Fibroblast of skin of left quadriceps (primary cell): Measurements from ENCODE around the gene BRD9.
"Not testable (repeated sequence)": the region's sequence is repeated elsewhere in the genome, so short reads cannot be mapped to it uniquely, and the experiment has no call there.

Experiments used
- DNase-seq, 2 experiments: peaks; one replicate each; pipeline ENCODE4 v3.0.0-alpha.2; 2013; ENCODE audit warnings: low read depth in 2 of 2

The BRD9 gene

DNA sequence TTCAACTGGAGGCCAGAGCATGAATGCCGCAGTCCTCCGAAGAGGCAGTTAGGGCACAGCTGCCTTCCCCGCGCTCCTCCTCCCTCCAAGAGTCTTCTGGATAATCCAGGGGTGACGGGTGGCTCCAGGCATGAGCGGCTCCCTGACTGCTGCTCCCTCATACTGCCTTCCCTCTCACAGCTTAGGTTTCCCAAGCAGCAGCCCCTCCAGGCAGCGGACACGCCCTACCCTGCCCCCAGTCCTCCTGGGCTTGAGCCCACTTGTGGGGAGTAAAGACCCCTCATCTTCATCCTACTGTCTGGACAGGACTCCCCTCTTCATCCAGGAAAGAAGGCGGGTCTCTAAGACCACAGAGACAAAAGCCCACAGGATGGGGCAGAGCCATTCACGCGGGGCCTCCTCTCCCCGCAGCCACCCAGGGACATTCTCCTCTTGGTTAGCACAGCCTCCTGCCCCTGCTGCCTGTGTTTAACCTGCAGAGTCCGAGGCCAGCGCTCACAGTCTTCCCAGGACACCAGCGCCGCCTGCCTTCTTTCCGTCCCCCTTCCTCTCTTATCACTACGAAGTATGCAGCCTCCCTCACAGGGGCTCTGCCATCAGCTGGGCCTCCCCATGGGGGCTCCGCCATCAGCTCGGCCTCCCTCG, 47.4 kb downstream of the BRD9 start:
- not testable (repeated sequence) for DNase-seq

- DNase-seq: not testable (repeated sequence)
These were observed 48.2 kb downstream of the BRD9 start for GRCh38 chr5:844426-844825.

- DNase-seq: not testable (repeated sequence)
These were observed 48.7 kb downstream of the BRD9 start for GRCh38 chr5:843926-844325.

DNA sequence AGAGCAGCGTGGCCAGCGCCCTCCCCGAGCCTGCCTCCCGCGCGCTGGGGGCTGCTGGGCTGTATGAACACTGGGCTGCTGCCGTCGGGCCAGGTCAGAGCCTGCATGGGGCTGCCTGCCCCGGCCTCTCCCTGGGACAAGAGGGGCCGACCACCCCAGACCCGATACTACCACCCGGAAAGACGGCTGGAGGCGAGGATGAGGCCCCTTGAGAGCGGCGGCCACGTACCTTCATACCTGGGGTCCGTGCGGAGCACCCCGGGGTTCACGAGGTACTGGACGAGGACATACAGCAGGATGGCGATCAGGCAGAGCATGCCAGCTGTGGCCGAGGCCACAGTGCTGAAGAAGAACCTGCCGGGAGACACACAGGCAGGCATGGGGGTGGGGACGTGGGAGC, 49.2 kb downstream of the BRD9 start:
- not testable (repeated sequence) for DNase-seq

GRCh38 chr5:842402-843221, 50.0 kb downstream of the BRD9 start:
- DNase-seq: not testable (repeated sequence)

DNA sequence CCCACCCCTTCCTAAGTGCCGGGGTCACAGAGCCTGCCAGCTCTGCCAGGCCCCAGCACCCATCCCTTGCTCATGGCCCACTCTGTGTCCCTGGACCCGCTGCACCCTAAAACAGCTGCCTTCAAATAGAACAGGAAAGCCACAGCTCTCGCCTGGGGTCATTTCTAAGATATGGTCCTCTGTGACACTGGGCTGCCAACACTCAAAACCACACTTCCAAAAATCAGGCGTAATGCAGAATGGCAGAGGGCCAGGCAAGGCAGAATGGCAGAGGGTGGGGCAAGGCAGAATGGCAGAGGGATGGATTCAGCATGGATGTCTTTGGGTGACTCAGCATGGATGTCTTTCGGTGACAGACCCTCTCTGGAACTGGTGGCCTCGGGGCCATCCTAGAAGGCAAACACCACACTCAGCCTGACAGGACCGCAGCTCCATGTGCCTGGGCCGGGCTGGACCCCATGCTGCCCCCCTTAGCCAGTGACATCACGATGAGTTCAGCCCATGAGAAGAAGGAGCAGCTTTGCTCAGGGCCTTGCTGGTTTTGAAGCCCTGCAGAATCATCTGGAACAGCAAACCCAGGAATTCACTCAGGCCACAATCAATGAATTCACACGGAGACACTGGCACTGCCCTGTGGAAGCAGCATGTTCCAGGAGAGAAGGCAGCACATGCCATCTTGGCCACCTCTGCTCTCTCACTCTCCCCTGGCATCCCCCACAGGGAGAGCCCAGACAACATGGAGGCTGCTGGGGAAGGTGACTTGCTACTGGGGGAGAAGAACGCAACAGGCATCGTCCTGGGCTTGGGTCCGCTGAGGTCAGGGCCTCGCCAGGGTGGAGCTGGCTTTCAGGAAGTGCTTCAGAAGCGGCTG, 50.8 kb downstream of the BRD9 start:
- not testable (repeated sequence) for DNase-seq

GRCh38 chr5:840974-841435, 51.6 kb downstream of the BRD9 start:
- DNase-seq: not testable (repeated sequence)

GRCh38 chr5:840118-840973, 52.3 kb downstream of the BRD9 start:
- not testable (repeated sequence) for DNase-seq

DNA sequence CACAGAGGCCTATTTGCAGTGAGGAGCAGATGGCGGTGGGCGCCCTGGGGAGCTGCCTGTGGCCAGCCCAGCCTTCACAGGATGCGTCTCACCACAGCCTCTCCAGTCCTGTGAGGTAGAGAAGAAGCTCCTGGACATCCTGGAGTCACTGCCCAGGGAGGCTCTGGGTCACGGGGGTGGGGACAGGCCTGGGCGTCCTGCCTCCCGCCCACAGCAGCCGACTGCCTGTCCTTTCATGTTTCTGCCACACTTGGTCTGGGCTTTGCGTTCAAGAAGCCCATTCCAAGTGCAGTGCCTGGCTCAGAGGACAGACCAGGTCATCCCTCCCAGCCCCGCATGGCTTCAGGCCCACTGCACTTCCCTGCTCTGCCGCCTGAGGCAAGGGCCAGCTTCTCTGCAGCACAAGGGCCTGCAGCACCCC, 54.2 kb downstream of the BRD9 start:
- DNase-seq: not testable (repeated sequence)

DNA sequence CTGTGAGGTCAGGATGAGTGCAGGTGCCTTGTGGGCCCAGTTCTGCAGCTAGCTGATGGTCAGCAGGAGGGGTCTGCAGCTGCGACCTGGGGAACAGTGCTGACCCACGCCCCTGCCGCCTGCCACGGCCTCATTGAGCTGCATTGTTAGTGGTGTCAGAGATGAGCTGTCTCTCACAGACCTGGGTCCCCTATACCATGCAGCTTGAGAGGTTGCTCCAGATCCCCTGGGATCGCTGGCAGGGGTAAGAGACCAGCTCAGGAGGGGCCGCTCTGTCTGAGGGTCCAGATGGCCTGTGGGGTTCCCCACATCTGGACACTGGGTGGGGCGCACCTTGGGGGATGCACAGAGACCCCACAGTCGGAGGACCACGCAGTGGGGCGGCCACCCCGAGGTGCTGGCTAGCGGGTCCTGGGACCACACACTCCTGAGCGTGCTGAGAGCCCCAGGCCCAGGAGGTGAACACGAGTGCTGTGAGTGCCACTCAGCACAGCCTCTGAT, 54.9 kb downstream of the BRD9 start:
- not testable (repeated sequence) for DNase-seq

DNA sequence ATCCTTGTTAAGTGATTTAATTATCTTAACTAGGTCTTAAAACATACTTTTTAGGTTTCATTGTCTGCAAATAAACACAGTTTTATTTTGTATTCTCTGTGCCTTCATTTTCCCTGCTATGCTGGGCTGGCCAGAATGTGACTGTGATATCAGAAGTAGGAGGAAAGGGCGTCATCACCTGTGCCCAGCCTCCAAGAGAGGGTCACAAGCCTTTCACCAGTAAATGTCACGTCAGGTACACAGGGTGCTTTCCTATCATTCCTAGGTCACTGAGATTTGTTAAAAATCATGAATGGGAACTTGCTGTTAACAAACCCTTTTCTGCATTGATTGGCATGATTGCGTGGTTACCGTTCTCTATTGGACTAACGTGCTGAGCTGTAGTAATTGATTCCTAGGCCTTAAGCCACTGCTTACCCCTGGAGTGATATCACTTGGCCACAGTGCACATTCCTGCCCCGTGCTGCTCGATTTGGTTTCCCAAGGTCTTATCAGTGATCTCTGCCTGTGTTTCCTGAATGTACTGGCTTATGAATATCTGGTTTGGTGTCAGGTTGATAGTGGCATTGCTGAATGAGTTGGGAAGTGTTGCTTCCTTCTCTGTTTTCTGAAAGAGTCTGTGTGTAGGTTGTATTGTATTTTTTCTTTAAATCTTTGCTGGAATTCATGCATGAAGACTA, 56.5 kb downstream of the BRD9 start:
- DNase-seq: not testable (repeated sequence)

- not testable (repeated sequence) for DNase-seq
These were observed 58.6 kb downstream of the BRD9 start for GRCh38 chr5:834013-834412.

- not testable (repeated sequence) for DNase-seq
These were observed 64.4 kb downstream of the BRD9 start for GRCh38 chr5:828194-828593.

DNA sequence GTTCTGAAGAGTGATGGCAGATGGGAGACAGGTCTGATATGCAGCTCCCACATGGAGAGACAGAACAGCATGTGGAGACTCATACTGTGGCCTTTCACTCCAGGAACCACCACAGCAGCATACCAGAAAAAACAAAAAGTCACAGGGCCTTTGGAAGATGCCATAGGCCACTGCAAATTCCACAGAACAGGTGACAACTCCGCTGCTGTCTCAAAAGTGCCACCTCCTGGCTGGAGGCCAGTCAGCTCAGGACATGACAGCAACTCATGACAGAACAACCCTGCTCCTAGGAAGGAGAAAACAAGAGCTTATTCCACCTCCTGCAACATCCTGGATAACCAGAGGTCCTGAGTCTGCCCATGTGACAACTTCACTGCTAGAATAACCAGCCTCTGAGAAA, 67.1 kb downstream of the BRD9 start:
- DNase-seq: not testable (repeated sequence)

DNA sequence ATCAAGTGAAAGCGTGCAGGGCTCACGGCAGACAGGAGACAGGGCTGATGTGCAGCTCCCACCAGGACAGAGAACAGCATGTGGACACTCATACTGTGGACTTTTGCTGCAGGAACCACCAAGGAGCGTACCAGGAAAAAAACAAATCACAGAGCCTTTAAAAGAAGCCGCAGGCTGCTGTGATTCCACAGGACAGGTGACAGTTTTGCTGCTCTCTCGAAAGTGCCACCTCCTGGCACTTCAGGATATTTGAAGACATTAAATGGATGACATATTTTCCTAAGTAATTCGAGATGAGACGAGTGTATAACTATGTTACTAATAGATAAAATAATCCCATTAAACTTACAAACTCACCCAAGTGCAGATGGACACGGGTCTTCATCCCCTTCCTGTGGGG, 71.1 kb downstream of the BRD9 start:
- DNase-seq: no peak

DNA sequence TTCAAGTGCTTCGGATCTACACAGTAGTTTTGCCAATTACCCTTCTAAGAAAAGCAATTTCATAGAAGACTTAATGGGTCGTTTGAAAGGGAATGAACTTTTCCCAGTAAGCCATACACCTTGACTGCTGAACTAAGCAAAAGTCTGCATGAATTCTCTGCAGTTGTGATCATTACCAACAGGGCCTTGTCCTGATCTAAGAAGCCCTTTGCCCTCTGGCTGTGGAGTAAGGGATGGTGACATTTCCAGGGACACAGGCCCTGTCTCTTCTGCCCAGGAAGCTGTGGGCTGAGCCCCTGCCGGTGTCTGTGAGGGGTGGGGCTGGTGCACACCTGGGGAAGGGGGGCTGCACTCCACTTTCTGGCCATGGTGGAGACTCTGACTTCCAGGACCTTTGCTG, 72.4 kb downstream of the BRD9 start:
- DNase-seq: no peak

GRCh38 chr5:819078-819477, 73.5 kb downstream of the BRD9 start:
- DNase-seq: no peak

- no peak for DNase-seq
These were observed 76.4 kb downstream of the BRD9 start for GRCh38 chr5:816176-816575.

GRCh38 chr5:815449-815848, 77.2 kb downstream of the BRD9 start:
- no peak for DNase-seq
